Hepatocyte (in vitro differentiated cells): ENCODE results near the gene PXDN. TPM values are rescaled to one million over a fixed set of nuclear protein-coding genes. Genes with fewer than 3 reads are reported as not detected.

Experiments
- DNase-seq: peaks from one replicate; pipeline ENCODE4 v3.0.0-alpha.2; 2016; ENCODE audit warnings: low spot score
- H2AFZ ChIP-seq: fragments of 200-600 bp; sonication (generic); 2 replicates; pipeline ENCODE4 v1.6.0; 2016; ENCODE audit warnings: antibody characterized with exemption, mild to moderate bottlenecking
- H3K27ac ChIP-seq: fragments of 200-600 bp; sonication (generic); 2 replicates; pipeline ENCODE4 v1.5.1; 2016; ENCODE audit warnings: mild to moderate bottlenecking
- H3K27me3 ChIP-seq: fragments of 200-600 bp; sonication (generic); 2 replicates; pipeline ENCODE4 v1.6.1; 2016
- H3K36me3 ChIP-seq: fragments of 200-600 bp; sonication (generic); replicated peaks from 2 replicates; pipeline ENCODE4 v1.5.1; 2016; ENCODE audit warnings: low read depth; ENCODE audit not compliant: insufficient read depth
- H3K4me1 ChIP-seq: fragments of 200-600 bp; sonication (generic); 2 replicates; pipeline ENCODE4 v1.5.1; 2016; ENCODE audit warnings: mild to moderate bottlenecking, moderate library complexity; ENCODE audit not compliant: insufficient read depth
- H3K4me2 ChIP-seq: fragments of 200-600 bp; sonication (generic); 2 replicates; pipeline ENCODE4 v1.6.0; 2016
- H3K4me3 ChIP-seq: fragments of 200-600 bp; sonication (generic); 2 replicates; pipeline ENCODE4 v1.5.1; 2016; ENCODE audit warnings: mild to moderate bottlenecking
- H3K79me2 ChIP-seq: fragments of 200-600 bp; sonication (generic); 2 replicates; pipeline ENCODE4 v1.6.0; 2017; ENCODE audit warnings: mild to moderate bottlenecking
- H3K9me2 ChIP-seq: fragments of 200-600 bp; sonication (generic); replicated peaks from 2 replicates; pipeline ENCODE4 v1.6.0; 2017; ENCODE audit warnings: mild to moderate bottlenecking; ENCODE audit not compliant: insufficient read depth
- H3K9me3 ChIP-seq: fragments of 200-600 bp; sonication (generic); 2 replicates; pipeline ENCODE4 v1.5.1; 2016; ENCODE audit warnings: low read depth, mild to moderate bottlenecking
- H4K20me1 ChIP-seq: fragments of 200-600 bp; sonication (generic); 2 replicates; pipeline ENCODE4 v1.6.0; 2016; ENCODE audit warnings: mild to moderate bottlenecking; ENCODE audit not compliant: insufficient read depth, poor library complexity, severe bottlenecking
- CTCF ChIP-seq: fragments of 200-600 bp; sonication (generic); IDR thresholded peaks from 2 replicates; pipeline ENCODE4 v1.5.1; 2016; ENCODE audit warnings: antibody characterized with exemption, mild to moderate bottlenecking; ENCODE audit not compliant: poor library complexity
- EZH2 ChIP-seq: fragments of 200-600 bp; sonication (generic); IDR thresholded peaks from 2 replicates; pipeline ENCODE4 v1.6.1; 2016; ENCODE audit warnings: antibody characterized with exemption, mild to moderate bottlenecking, borderline replicate concordance
- EZH2phosphoT487 ChIP-seq: fragments of 200-600 bp; sonication (generic); IDR thresholded peaks from one replicate; pipeline ENCODE4 v1.6.1; 2018; ENCODE audit warnings: antibody characterized with exemption, mild to moderate bottlenecking, low read depth, moderate library complexity; ENCODE audit not compliant: unreplicated experiment, severe bottlenecking
- WGBS: methylation state at CpG from one replicate; pipeline ENCODE4 v1.1.6; 2016; ENCODE audit warnings: low lambda C conversion rate; ENCODE audit errors: missing lambda C conversion rate; 5-methylcytosine and 5-hydroxymethylcytosine counted together
- polyA plus RNA-seq: library from polyadenylated mRNA; unstranded; fragments of >200 nt; fragmentation: Nextera tagmentation; extraction: Ambion mirVana; gene quantifications from 2 replicates; pipeline ENCODE4 v1.2.1, GENCODE V29; 2016
- total RNA-seq: library from RNA; depleted of rRNA; stranded (reverse); fragments of >200 nt; gene quantifications from 2 replicates; pipeline ENCODE4 v1.2.3, GENCODE V29; 2014

PXDN gene
- total and polyA plus RNA-seq, 2 experiments from 2014 or later, result 107 to 118 TPM

GRCh38 chr2:1639086-1639858, 105.0 kb downstream of the PXDN start:
- Histone ChIP-seq H3K27ac (no peak overlapping the region), H3K4me2 (no peak overlapping the region), H3K36me3 (no peaks in the 10 kb centered on the region), H3K27me3 (no peaks in the 10 kb centered on the region), H3K9me2 (no peaks in the 10 kb centered on the region), H4K20me1 (no peaks in the 10 kb centered on the region), H3K9me3 (no peaks in the 10 kb centered on the region), H3K4me3 (no peak overlapping the region), H3K79me2 (no peaks in the 10 kb centered on the region), H2AFZ (no peak overlapping the region), H3K4me1 (peaks cover 3% of the 10 kb centered on the region)
- DNase-seq, result no peak
- WGBS, result 98% methylated on average over 24 of the region's 25 CpGs
- TF ChIP-seq CTCF, result no peak
- TF ChIP-seq EZH2phosphoT487, result no peak
- no peak for TF ChIP-seq EZH2

- no peaks in the 10 kb centered on the region for H4K20me1 ChIP-seq
- H3K27ac ChIP-seq, result no peak overlapping the region
- H3K4me3 ChIP-seq, result no peak overlapping the region
- H3K36me3 ChIP-seq, result no peaks in the 10 kb centered on the region
- H3K9me3 ChIP-seq, result no peaks in the 10 kb centered on the region
- TF ChIP-seq CTCF, result no peak
- no peak for TF ChIP-seq EZH2
- TF ChIP-seq EZH2phosphoT487, result no peak
- H2AFZ ChIP-seq, result no peak overlapping the region
- DNase-seq, result no peak
- H3K9me2 ChIP-seq, result no peaks in the 10 kb centered on the region
- no peaks in the 10 kb centered on the region for H3K27me3 ChIP-seq
- no peak overlapping the region for H3K4me2 ChIP-seq
- H3K4me1 ChIP-seq, result peaks cover 7% of the 10 kb centered on the region
- WGBS, result 75% methylated on average over 11 of the region's 11 CpGs
- H3K79me2 ChIP-seq, result no peaks in the 10 kb centered on the region
Measured at GRCh38 chr2:1638281-1638860, 105.9 kb downstream of the PXDN start.

- Histone ChIP-seq H3K4me1 (peaks cover 22% of the 10 kb centered on the region), H3K4me3 (no peak overlapping the region), H3K79me2 (no peaks in the 10 kb centered on the region), H2AFZ (no peak overlapping the region), H4K20me1 (no peaks in the 10 kb centered on the region), H3K9me2 (no peaks in the 10 kb centered on the region), H3K36me3 (no peaks in the 10 kb centered on the region), H3K27ac (no peak overlapping the region), H3K27me3 (no peaks in the 10 kb centered on the region), H3K4me2 (no peak overlapping the region), H3K9me3 (no peaks in the 10 kb centered on the region)
- 73% methylated on average over 12 of the region's 13 CpGs for WGBS
- no peak for DNase-seq
- TF ChIP-seq EZH2, result no peak
Measured at GRCh38 chr2:1636791-1637415, 107.4 kb downstream of the PXDN start.

- no peak for DNase-seq
- Histone ChIP-seq H3K79me2 (no peaks in the 10 kb centered on the region), H3K36me3 (no peaks in the 10 kb centered on the region), H3K9me3 (no peaks in the 10 kb centered on the region), H3K9me2 (no peaks in the 10 kb centered on the region), H2AFZ (no peak overlapping the region), H3K27ac (no peak overlapping the region), H3K4me1 (peaks cover 19% of the 10 kb centered on the region), H3K4me2 (no peak overlapping the region), H3K4me3 (no peak overlapping the region), H3K27me3 (no peaks in the 10 kb centered on the region), H4K20me1 (no peaks in the 10 kb centered on the region)
- TF ChIP-seq CTCF, result no peak
- TF ChIP-seq EZH2phosphoT487, result no peak
- no peak for TF ChIP-seq EZH2
- WGBS, result 91% methylated on average over 11 of the region's 11 CpGs
Measured at GRCh38 chr2:1635823-1636222, 108.5 kb downstream of the PXDN start.
